K562 (cell line): ENCODE data around the gene LILRA2. TPM values are rescaled to one million over a fixed set of nuclear protein-coding genes. Genes with fewer than 3 reads are reported as not detected.

ENCODE experiments used
- CEBPB ChIP-seq: fragments of 450-650 bp; IDR thresholded peaks from 2 replicates; pipeline ENCODE4 v1.6.1; 2016; ENCODE audit warnings: missing genetic modification characterization, missing compliant biosample characterization
- CREM ChIP-seq: IDR thresholded peaks from 2 replicates; pipeline ENCODE4 v1.6.1; 2014; ENCODE audit warnings: antibody characterized with exemption, low read depth
- ETS2 ChIP-seq: IDR thresholded peaks from 2 replicates; pipeline ENCODE4 v1.6.1; 2016; ENCODE audit warnings: borderline replicate concordance, missing genetic modification characterization, mild to moderate bottlenecking, moderate library complexity, missing compliant biosample characterization; ENCODE audit not compliant: poor library complexity, severe bottlenecking
- JUNB ChIP-seq: fragments of 450-650 bp; formaldehyde crosslinking; conservative IDR thresholded peaks from 2 replicates; pipeline ENCODE4 v1.4.0; 2020; ENCODE audit warnings: mild to moderate bottlenecking
- KDM4B ChIP-seq, 2 experiments: fragments of 450-650 bp in 1 of 2; sonication (generic) in 1 of 2; IDR thresholded peaks; 2 replicates each; pipeline ENCODE4 v1.6.1; 2016 to 2017; ENCODE audit warnings: borderline replicate concordance in 2 of 2, antibody characterized with exemption in 1 of 2, low read depth in 1 of 2, mild to moderate bottlenecking in 1 of 2
- KLF6 ChIP-seq: fragments of 250-450 bp; sonication (Bioruptor Pico); IDR thresholded peaks from 2 replicates; pipeline ENCODE4 v1.4.0; 2020; ENCODE audit warnings: mild to moderate bottlenecking, moderate library complexity, borderline replicate concordance
- NEUROD1 ChIP-seq: fragments of 150-350 bp; IDR thresholded peaks from 2 replicates; pipeline ENCODE4 v1.6.1; 2014; ENCODE audit warnings: borderline replicate concordance, low read length, low read depth; ENCODE audit not compliant: partially characterized antibody
- NFIC ChIP-seq: fragments of 450-650 bp; IDR thresholded peaks from 2 replicates; pipeline ENCODE4 v1.6.1; 2017; ENCODE audit warnings: mild to moderate bottlenecking, inconsistent platforms
- NR3C1 ChIP-seq: sonication (generic); formaldehyde crosslinking; IDR thresholded peaks from 2 replicates; pipeline ENCODE4 v1.8.1; 2022; ENCODE audit warnings: missing genetic modification reagents
- PHB ChIP-seq: fragments of 250-450 bp; sonication (Bioruptor Pico); IDR thresholded peaks from 2 replicates; pipeline ENCODE4 v1.5.0; 2021
- PURB ChIP-seq: sonication (generic); formaldehyde crosslinking; IDR thresholded peaks from 2 replicates; pipeline ENCODE4 v1.9.0; 2021; ENCODE audit warnings: low read depth, mild to moderate bottlenecking, missing genetic modification reagents
- RFX7 ChIP-seq: fragments of 250-450 bp; sonication (Bioruptor Pico); IDR thresholded peaks from 2 replicates; pipeline ENCODE4 v1.5.1; 2021; ENCODE audit warnings: mild to moderate bottlenecking
- SAP30 ChIP-seq: fragments of 200-600 bp; sonication (generic); IDR thresholded peaks from 2 replicates; pipeline ENCODE4 v1.6.1; 2012; ENCODE audit warnings: borderline replicate concordance, low read depth, mild to moderate bottlenecking, moderate library complexity, low read length, control low read depth, inconsistent platforms; ENCODE audit not compliant: insufficient read depth, poor library complexity, severe bottlenecking
- SMARCB1 ChIP-seq: IDR thresholded peaks from 2 replicates; pipeline ENCODE4 v1.6.1; 2011; ENCODE audit warnings: improper control_type of control experiment, low read depth; ENCODE audit not compliant: insufficient read length
- SNIP1 ChIP-seq: fragments of 450-650 bp; IDR thresholded peaks from 2 replicates; pipeline ENCODE4 v1.7.1; 2017; ENCODE audit warnings: low read depth, mild to moderate bottlenecking
- WHSC1 ChIP-seq: IDR thresholded peaks from one replicate; pipeline ENCODE4 v1.6.1; 2012; ENCODE audit warnings: low read length, control low read depth, inconsistent platforms
- XRCC4 ChIP-seq: IDR thresholded peaks from one replicate; pipeline ENCODE4 v1.6.1; 2011; ENCODE audit not compliant: insufficient read depth, insufficient read length; ENCODE audit errors: extremely low read depth
- ZC3H8 ChIP-seq: fragments of 450-650 bp; IDR thresholded peaks from 2 replicates; pipeline ENCODE4 v1.6.1; 2017
- ZKSCAN8 ChIP-seq: fragments of 200-800 bp; sonication (Bioruptor generic); IDR thresholded peaks from 2 replicates; pipeline ENCODE4 v1.6.1; 2016; ENCODE audit warnings: missing genetic modification characterization, missing compliant biosample characterization
- ZNF12 ChIP-seq: sonication (generic); formaldehyde crosslinking; IDR thresholded peaks from 2 replicates; pipeline ENCODE4 v1.4.0; 2020; ENCODE audit warnings: mild to moderate bottlenecking, missing genetic modification reagents
- ZNF384 ChIP-seq: IDR thresholded peaks from 2 replicates; pipeline ENCODE4 v1.6.1; 2012; ENCODE audit warnings: low read depth, low read length, improper control_type of control experiment
- ZNF41 ChIP-seq: fragments of 250-450 bp; sonication (Bioruptor Pico); conservative IDR thresholded peaks from 2 replicates; pipeline ENCODE4 v1.4.0; 2020; ENCODE audit warnings: mild to moderate bottlenecking
- ZNF77 ChIP-seq: fragments of 250-450 bp; sonication (Bioruptor Pico); IDR thresholded peaks from 2 replicates; pipeline ENCODE4 v1.5.0; 2020
- polyA plus RNA-seq, 8 experiments: library from polyadenylated mRNA; depleted of rRNA in 4 of 8; stranded (reverse) in 5 of 8; unstranded in 3 of 8; fragments of >200 nt; fragmentation: Nextera tagmentation in 2 of 8; fragmentation: Illumina TruSeq in 1 of 8; extraction: Ambion mirVana in 2 of 8; extraction: Trizol in 1 of 8; gene quantifications; 2 replicates each; pipeline versions ENCODE4 v1.2.1 to v1.2.3, GENCODE V29; 2011 to 2014; ENCODE audit warnings: inconsistent platforms in 1 of 8, missing spikeins in 1 of 8
- total RNA-seq, 7 experiments: library from RNA; depleted of rRNA in 6 of 7; stranded (reverse); fragments of >200 nt in 6 of 7; fragmentation: Illumina TruSeq in 2 of 7; extraction: Trizol in 2 of 7; gene quantifications; 2 replicates each; pipeline versions ENCODE4 v1.2.1 to v1.2.3, GENCODE V29; 2011 to 2021; ENCODE audit warnings: low replicate concordance in 1 of 7
- TF ChIP-seq, protein P1 (sequence below): fragments of 250-450 bp; sonication (Bioruptor Pico); IDR thresholded peaks from 2 replicates; pipeline ENCODE4 v1.4.0; 2020
- TF ChIP-seq, protein P2 (sequence below): fragments of 450-650 bp; IDR thresholded peaks from 2 replicates; pipeline ENCODE4 v1.6.1; 2017; ENCODE audit warnings: antibody characterized with exemption

The LILRA2 gene
- total and polyA plus RNA-seq, 9 of the 15 experiments (the other 6 are each of a cell fraction or from before 2014, with no cell fraction given) = 0.32 to 2.1 (median 0.96) TPM

DNA sequence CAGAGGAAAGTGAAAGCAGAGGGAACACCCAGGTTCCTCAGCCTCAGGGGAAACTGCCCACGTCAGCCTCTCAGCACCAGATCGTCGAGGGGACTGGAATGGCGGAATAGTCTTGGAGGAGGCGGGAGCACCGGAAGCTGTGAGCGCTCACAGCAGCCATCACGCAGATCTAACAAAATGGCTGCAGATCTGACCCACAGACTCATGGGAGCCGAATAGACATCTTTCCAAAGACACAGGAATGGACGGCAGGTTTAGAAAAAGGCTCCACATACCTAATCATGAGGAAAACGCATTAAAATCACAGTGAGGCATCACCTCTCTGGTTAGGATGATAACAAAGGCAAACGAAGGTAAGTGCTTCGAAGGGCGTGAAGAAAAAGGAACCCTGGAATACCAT is 11.8 kb upstream of the LILRA2 start (continued):
- TF ChIP-seq SAP30 (no peak), KLF6 (CRISPR knock-in tag) (0 out of 2 replicates have a peak, but pooled peaks have one; percentile 37), NFIC (no peak), KDM4B (IDR thresholded peaks at IDR 0.05; ENCODE audit: borderline replicate concordance in 2 of 2, low read depth in 1 of 2) (no peak), ZKSCAN8 (CRISPR knock-in tag) (0 out of 2 replicates have a peak, but pooled peaks have one; percentile 45), ZC3H8 (no peak), PHB (CRISPR knock-in tag) (no peak), CREM (peak; percentile 22; the same call in 1 of the 2 replicates), SMARCB1 (no peak), NEUROD1 (no peak), JUNB (CRISPR knock-in tag) (no peak), ETS2 (tag) (no peak), NR3C1 (no peak), ZNF41 (CRISPR knock-in tag) (no peak), SNIP1 (no peak), WHSC1 (no peak), ZNF384 (no peak), CEBPB (no peak), ZNF77 (CRISPR knock-in tag) (no peak), ZNF12 (CRISPR knock-in tag) (no peak), PURB (CRISPR knock-in tag) (no peak), RFX7 (CRISPR knock-in tag) (no peak), XRCC4 (no peak)
- TF ChIP-seq, protein P1, sequence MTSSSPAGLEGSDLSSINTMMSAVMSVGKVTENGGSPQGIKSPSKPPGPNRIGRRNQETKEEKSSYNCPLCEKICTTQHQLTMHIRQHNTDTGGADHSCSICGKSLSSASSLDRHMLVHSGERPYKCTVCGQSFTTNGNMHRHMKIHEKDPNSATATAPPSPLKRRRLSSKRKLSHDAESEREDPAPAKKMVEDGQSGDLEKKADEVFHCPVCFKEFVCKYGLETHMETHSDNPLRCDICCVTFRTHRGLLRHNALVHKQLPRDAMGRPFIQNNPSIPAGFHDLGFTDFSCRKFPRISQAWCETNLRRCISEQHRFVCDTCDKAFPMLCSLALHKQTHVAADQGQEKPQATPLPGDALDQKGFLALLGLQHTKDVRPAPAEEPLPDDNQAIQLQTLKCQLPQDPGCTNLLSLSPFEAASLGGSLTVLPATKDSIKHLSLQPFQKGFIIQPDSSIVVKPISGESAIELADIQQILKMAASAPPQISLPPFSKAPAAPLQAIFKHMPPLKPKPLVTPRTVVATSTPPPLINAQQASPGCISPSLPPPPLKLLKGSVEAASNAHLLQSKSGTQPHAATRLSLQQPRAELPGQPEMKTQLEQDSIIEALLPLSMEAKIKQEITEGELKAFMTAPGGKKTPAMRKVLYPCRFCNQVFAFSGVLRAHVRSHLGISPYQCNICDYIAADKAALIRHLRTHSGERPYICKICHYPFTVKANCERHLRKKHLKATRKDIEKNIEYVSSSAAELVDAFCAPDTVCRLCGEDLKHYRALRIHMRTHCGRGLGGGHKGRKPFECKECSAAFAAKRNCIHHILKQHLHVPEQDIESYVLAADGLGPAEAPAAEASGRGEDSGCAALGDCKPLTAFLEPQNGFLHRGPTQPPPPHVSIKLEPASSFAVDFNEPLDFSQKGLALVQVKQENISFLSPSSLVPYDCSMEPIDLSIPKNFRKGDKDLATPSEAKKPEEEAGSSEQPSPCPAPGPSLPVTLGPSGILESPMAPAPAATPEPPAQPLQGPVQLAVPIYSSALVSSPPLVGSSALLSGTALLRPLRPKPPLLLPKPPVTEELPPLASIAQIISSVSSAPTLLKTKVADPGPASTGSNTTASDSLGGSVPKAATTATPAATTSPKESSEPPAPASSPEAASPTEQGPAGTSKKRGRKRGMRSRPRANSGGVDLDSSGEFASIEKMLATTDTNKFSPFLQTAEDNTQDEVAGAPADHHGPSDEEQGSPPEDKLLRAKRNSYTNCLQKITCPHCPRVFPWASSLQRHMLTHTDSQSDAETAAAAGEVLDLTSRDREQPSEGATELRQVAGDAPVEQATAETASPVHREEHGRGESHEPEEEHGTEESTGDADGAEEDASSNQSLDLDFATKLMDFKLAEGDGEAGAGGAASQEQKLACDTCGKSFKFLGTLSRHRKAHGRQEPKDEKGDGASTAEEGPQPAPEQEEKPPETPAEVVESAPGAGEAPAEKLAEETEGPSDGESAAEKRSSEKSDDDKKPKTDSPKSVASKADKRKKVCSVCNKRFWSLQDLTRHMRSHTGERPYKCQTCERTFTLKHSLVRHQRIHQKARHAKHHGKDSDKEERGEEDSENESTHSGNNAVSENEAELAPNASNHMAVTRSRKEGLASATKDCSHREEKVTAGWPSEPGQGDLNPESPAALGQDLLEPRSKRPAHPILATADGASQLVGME (CRISPR knock-in tag) = no peak
- TF ChIP-seq, protein P2, sequence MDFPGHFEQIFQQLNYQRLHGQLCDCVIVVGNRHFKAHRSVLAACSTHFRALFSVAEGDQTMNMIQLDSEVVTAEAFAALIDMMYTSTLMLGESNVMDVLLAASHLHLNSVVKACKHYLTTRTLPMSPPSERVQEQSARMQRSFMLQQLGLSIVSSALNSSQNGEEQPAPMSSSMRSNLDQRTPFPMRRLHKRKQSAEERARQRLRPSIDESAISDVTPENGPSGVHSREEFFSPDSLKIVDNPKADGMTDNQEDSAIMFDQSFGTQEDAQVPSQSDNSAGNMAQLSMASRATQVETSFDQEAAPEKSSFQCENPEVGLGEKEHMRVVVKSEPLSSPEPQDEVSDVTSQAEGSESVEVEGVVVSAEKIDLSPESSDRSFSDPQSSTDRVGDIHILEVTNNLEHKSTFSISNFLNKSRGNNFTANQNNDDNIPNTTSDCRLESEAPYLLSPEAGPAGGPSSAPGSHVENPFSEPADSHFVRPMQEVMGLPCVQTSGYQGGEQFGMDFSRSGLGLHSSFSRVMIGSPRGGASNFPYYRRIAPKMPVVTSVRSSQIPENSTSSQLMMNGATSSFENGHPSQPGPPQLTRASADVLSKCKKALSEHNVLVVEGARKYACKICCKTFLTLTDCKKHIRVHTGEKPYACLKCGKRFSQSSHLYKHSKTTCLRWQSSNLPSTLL = no peak
